Neural progenitor cell (in vitro differentiated cells): Measurements from ENCODE around the gene AP1M1. TPM values are rescaled to one million over a fixed set of nuclear protein-coding genes. Genes with fewer than 3 reads are reported as not detected.

ENCODE experiments used
- DNase-seq: peaks from one replicate; pipeline ENCODE4 v3.0.0-alpha.2; 2016; ENCODE audit warnings: low spot score
- H2AFZ ChIP-seq: fragments of 200-600 bp; sonication (generic); replicated peaks from 2 replicates; pipeline ENCODE4 v1.6.1; 2016; ENCODE audit warnings: antibody characterized with exemption
- H3F3A ChIP-seq: fragments of 200-600 bp; sonication (generic); 2 replicates; pipeline ENCODE4 v1.6.1; 2016; ENCODE audit warnings: antibody characterized with exemption, low read depth
- H3K27ac ChIP-seq: fragments of 200-600 bp; sonication (generic); 2 replicates; pipeline ENCODE4 v1.5.1; 2016; ENCODE audit warnings: mild to moderate bottlenecking
- H3K27me3 ChIP-seq: fragments of 200-600 bp; sonication (generic); 2 replicates; pipeline ENCODE4 v1.6.1; 2016; ENCODE audit warnings: mild to moderate bottlenecking, moderate library complexity
- H3K36me3 ChIP-seq: fragments of 200-600 bp; sonication (generic); 2 replicates; pipeline ENCODE4 v1.5.1; 2016
- H3K4me1 ChIP-seq: fragments of 200-600 bp; sonication (generic); 2 replicates; pipeline ENCODE4 v1.6.1; 2016; ENCODE audit warnings: mixed run types
- H3K4me2 ChIP-seq: fragments of 200-600 bp; sonication (generic); 2 replicates; pipeline ENCODE4 v1.6.1; 2016
- H3K4me3 ChIP-seq: fragments of 200-600 bp; sonication (generic); 2 replicates; pipeline ENCODE4 v1.5.1; 2016
- H3K79me2 ChIP-seq: fragments of 200-600 bp; sonication (generic); 2 replicates; pipeline ENCODE4 v1.6.1; 2016; ENCODE audit warnings: low read depth
- H3K9ac ChIP-seq: fragments of 200-600 bp; sonication (generic); 2 replicates; pipeline ENCODE4 v1.6.1; 2016
- H3K9me3 ChIP-seq: fragments of 200-600 bp; sonication (generic); 2 replicates; pipeline ENCODE4 v1.5.1; 2016; ENCODE audit warnings: low read depth
- H4K20me1 ChIP-seq: fragments of 200-600 bp; sonication (generic); 2 replicates; pipeline ENCODE4 v1.6.1; 2016; ENCODE audit warnings: low read depth
- H3K27ac Mint-ChIP-seq: 3 replicates; pipeline ENCODE4 v1.8.0; 2021; ENCODE audit warnings: mixed read lengths
- H3K27me3 Mint-ChIP-seq: 2 replicates; pipeline ENCODE4 v1.8.0; 2022; ENCODE audit warnings: low read depth, mild to moderate bottlenecking, inconsistent platforms, moderate library complexity, mixed read lengths; ENCODE audit not compliant: insufficient read depth
- H3K36me3 Mint-ChIP-seq: 3 replicates; pipeline ENCODE4 v1.8.0; 2021; ENCODE audit warnings: mixed read lengths
- H3K4me1 Mint-ChIP-seq: 3 replicates; pipeline ENCODE4 v1.8.0; 2021; ENCODE audit warnings: mixed read lengths
- H3K4me3 Mint-ChIP-seq: 3 replicates; pipeline ENCODE4 v1.8.0; 2021; ENCODE audit warnings: mild to moderate bottlenecking, moderate library complexity, mixed read lengths
- H3K9me3 Mint-ChIP-seq: 3 replicates; pipeline ENCODE4 v1.8.0; 2020; ENCODE audit warnings: mixed read lengths
- EZH2 ChIP-seq: fragments of 200-600 bp; sonication (generic); IDR thresholded peaks from 2 replicates; pipeline ENCODE4 v1.6.1; 2017; ENCODE audit warnings: antibody characterized with exemption, mild to moderate bottlenecking, moderate library complexity
- EZH2phosphoT487 ChIP-seq: fragments of 200-600 bp; sonication (generic); IDR thresholded peaks from 2 replicates; pipeline ENCODE4 v1.6.1; 2017; ENCODE audit warnings: antibody characterized with exemption
- total RNA-seq: library from RNA; depleted of rRNA; stranded (reverse); fragments of >200 nt; gene quantifications from 2 replicates; pipeline ENCODE4 v1.2.3, GENCODE V29; 2015; ENCODE audit warnings: low replicate concordance
- TF ChIP-seq, protein P1 (sequence below): fragments of 200-600 bp; sonication (generic); IDR thresholded peaks from 2 replicates; pipeline ENCODE4 v1.5.1; 2017; ENCODE audit warnings: antibody characterized with exemption, mild to moderate bottlenecking

The AP1M1 gene
- total RNA-seq, 1 donor from 2014 or later, result 26.5 TPM

DNA sequence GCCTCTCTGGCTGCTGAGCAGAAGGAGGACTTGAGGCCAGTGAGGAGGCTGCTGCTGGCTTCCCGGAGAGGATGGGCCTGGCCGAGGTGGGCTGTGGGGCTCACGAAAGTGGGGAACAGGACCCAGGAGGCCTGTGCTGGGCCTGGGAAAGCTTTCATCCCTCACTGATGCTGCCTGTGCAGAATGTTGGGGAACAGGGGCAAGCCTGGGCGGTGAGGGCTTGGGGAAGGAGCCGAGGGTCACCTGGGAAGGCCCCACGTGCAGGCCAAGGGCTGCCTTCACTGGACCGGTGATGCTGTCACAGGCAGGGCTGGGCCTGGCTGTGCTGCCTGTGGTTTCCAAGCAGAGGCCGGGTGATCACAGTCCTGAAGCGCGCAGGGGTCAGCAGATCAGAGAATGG is 9.4 kb downstream of the AP1M1 start:
- DNase-seq, result no peak
- H3K79me2 ChIP-seq, result no peaks in the 10 kb centered on the region
- Mint-ChIP-seq H3K27me3 (no peaks in the 10 kb centered on the region), H3K36me3 (peaks cover 44% of the 10 kb centered on the region), H3K27ac (no peak overlapping the region), H3K4me1 (peaks cover under 1% of the 10 kb centered on the region), H3K9me3 (peaks cover 7% of the 10 kb centered on the region), H3K4me3 (no peak overlapping the region)
- no peaks in the 10 kb centered on the region for H3K9me3 ChIP-seq
- H2AFZ ChIP-seq, result no peak overlapping the region
- H3K36me3 ChIP-seq, result no peaks in the 10 kb centered on the region
- no peak overlapping the region for H3K4me3 ChIP-seq
- H3K27ac ChIP-seq, result no peak overlapping the region
- no peak overlapping the region for H3K4me2 ChIP-seq
- no peak overlapping the region for H3K9ac ChIP-seq
- H4K20me1 ChIP-seq, result no peaks in the 10 kb centered on the region
- H3K4me1 ChIP-seq, result no peaks in the 10 kb centered on the region
- no peaks in the 10 kb centered on the region for H3F3A ChIP-seq
- H3K27me3 ChIP-seq, result no peaks in the 10 kb centered on the region
- TF ChIP-seq EZH2 (no peak), EZH2phosphoT487 (no peak)
- TF ChIP-seq, protein P1, sequence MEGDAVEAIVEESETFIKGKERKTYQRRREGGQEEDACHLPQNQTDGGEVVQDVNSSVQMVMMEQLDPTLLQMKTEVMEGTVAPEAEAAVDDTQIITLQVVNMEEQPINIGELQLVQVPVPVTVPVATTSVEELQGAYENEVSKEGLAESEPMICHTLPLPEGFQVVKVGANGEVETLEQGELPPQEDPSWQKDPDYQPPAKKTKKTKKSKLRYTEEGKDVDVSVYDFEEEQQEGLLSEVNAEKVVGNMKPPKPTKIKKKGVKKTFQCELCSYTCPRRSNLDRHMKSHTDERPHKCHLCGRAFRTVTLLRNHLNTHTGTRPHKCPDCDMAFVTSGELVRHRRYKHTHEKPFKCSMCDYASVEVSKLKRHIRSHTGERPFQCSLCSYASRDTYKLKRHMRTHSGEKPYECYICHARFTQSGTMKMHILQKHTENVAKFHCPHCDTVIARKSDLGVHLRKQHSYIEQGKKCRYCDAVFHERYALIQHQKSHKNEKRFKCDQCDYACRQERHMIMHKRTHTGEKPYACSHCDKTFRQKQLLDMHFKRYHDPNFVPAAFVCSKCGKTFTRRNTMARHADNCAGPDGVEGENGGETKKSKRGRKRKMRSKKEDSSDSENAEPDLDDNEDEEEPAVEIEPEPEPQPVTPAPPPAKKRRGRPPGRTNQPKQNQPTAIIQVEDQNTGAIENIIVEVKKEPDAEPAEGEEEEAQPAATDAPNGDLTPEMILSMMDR, result no peak

DNA sequence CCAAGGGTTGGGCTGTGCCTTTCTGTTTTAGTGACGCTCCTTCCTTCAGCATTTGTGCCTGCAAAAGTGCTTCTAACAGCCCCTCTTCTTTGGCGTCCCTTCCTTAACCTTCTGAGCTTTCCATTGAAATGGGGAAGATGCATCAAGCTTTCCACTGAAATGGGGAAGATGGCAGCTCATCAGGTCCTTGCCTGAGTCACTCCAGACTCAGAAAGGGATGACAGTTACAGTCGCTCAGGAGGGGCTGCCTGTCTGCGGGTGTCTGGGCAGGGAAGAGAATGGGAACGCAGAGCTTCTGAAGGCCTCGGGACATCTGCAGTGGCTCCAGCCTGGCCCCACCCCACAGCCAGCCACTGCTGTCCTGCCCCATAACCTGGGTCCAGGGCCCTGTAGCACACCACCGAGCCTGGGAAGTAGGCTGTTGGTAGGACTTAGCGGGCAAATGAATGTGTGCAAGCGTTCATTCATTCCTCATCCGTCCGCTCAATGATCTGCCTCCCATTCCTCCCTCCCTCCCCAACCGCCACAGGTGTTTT is 9.8 kb downstream of the AP1M1 start:
- Mint-ChIP-seq H3K36me3 (peaks cover 45% of the 10 kb centered on the region), H3K27ac (no peak overlapping the region), H3K4me1 (peaks cover 5% of the 10 kb centered on the region), H3K4me3 (no peak overlapping the region), H3K27me3 (no peaks in the 10 kb centered on the region), H3K9me3 (peaks cover 10% of the 10 kb centered on the region)
- Histone ChIP-seq H2AFZ (no peak overlapping the region), H3K9ac (no peak overlapping the region), H3K4me3 (no peak overlapping the region), H3K27me3 (no peaks in the 10 kb centered on the region), H3K9me3 (no peaks in the 10 kb centered on the region), H3K4me1 (no peaks in the 10 kb centered on the region), H3K27ac (no peak overlapping the region), H3K4me2 (no peak overlapping the region), H3K36me3 (no peaks in the 10 kb centered on the region), H3K79me2 (peaks cover under 1% of the 10 kb centered on the region), H3F3A (no peaks in the 10 kb centered on the region), H4K20me1 (no peaks in the 10 kb centered on the region)
- no peak for DNase-seq
- TF ChIP-seq EZH2 (no peak), EZH2phosphoT487 (no peak)
- TF ChIP-seq, protein P1, result no peak

DNA sequence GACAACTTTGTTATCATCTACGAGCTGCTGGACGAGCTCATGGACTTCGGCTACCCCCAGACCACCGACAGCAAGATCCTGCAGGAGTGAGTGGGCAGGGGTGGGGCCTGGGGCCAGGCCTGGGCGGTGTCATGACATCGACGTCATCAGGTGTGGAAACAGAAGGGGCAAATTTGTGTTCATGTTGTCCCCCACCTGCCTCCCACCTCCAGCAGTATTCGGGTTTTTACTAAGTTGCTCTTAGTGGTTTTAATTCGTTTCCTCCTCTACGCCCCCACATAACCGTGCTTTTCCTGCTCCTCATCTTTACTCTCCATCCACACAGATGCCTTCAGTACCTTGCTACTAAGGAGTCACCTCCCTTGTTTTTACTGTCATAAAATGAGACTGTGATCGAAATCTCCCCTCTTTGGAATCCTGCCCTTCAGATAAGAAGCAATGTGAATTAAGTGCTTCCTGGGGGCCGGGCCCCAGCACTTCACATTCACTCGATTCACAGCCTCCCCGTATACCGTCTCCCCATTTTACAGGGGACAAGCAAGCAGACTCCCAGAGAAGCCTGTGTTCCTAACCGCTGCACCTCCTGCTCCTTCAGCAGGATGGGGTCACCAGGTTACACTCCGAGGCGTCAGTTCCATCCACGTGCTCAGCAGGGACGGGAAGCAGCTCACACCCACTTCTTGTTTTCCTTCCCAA is 10.5 kb downstream of the AP1M1 start:
- Histone ChIP-seq H3K27me3 (no peaks in the 10 kb centered on the region), H3F3A (no peaks in the 10 kb centered on the region), H3K9me3 (no peaks in the 10 kb centered on the region), H3K27ac (no peak overlapping the region), H3K79me2 (peaks cover 7% of the 10 kb centered on the region), H3K4me1 (no peaks in the 10 kb centered on the region), H3K4me2 (no peak overlapping the region), H2AFZ (no peak overlapping the region), H4K20me1 (no peaks in the 10 kb centered on the region), H3K4me3 (no peak overlapping the region), H3K9ac (no peak overlapping the region), H3K36me3 (no peaks in the 10 kb centered on the region)
- H3K36me3 Mint-ChIP-seq, result peaks cover 45% of the 10 kb centered on the region
- DNase-seq, result no peak
- H3K4me1 Mint-ChIP-seq, result peaks cover 11% of the 10 kb centered on the region
- no peaks in the 10 kb centered on the region for H3K27me3 Mint-ChIP-seq
- TF ChIP-seq, protein P1, result no peak
- TF ChIP-seq EZH2, result no peak
- no peak for TF ChIP-seq EZH2phosphoT487
- peaks cover 12% of the 10 kb centered on the region for H3K9me3 Mint-ChIP-seq
- no peak overlapping the region for H3K27ac Mint-ChIP-seq
- H3K4me3 Mint-ChIP-seq, result no peak overlapping the region
